ENCODE results near the gene PTRH2.

The PTRH2 gene

DNA sequence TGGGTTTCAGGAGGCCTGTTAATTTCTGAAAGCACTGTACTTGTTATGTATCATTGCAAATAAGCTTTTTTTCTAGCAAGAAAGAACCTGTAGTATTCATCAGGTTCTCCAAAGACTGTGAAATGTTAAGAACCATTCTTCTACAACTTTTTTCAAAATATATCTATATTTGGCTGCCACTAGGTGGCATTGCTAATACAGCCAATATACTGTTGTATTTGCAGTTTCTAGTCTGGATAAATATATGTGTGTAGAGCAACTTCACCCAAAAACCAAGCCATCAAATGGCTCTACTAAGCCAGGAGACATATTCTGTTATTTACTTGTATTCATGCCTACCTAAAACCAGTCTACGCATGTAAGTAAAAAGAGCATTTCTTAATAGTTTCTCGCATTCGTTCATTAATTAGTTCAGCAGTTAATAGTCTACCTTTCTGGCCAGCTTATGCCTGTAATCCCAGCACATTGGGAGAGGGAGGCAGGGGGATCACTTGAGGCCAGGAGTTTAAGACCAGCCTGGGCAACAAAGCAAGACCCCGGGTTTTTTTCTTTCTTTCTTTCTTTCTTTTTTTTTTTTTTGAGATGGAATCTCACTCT, 39.7 kb upstream of the PTRH2 start:
- Histone ChIP-seq H3K36me3 (ENCODE audit: control insufficient read depth, insufficient read depth, low read length) (no peaks in the 10 kb centered on the region), H3K27ac (ENCODE audit: insufficient read depth, low read length, poor library complexity, severe bottlenecking) (no peak overlapping the region), H3K4me1 (ENCODE audit: control insufficient read depth, insufficient read depth, low read length, poor library complexity, severe bottlenecking) (no peaks in the 10 kb centered on the region), H3K27me3 (replicated peaks; ENCODE audit: control insufficient read depth, insufficient read depth, low read length, poor library complexity, severe bottlenecking) (no peaks in the 10 kb centered on the region), H3K9me3 (ENCODE audit: control insufficient read depth, low read length) (no peaks in the 10 kb centered on the region), H3K4me3 (ENCODE audit: insufficient read depth, low read depth, low read length, poor library complexity, severe bottlenecking) (no peak overlapping the region)
- no peak for DNase-seq

DNA sequence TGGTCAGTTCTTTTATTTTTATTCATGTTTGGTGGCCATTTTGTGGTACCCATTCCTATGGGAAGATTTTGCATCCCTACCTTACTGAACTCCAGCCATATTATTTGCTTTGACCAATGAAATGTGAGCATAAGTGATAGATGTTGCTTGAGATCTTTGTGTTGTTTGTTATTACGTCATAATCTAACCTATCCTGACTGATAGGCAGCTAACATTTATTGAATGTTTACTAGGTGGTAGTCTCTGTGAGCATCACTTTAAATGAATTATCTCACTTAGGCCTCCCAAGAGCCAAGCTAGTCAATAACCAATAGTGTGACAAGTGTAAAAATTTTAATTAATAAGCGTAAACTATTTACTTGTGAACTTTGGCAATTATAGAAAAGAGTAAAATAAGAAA, 37.8 kb upstream of the PTRH2 start:
- Histone ChIP-seq H3K9me3 (ENCODE audit: control insufficient read depth, low read length) (no peaks in the 10 kb centered on the region), H3K4me3 (ENCODE audit: insufficient read depth, low read depth, low read length, poor library complexity, severe bottlenecking) (no peak overlapping the region), H3K27me3 (replicated peaks; ENCODE audit: control insufficient read depth, insufficient read depth, low read length, poor library complexity, severe bottlenecking) (no peaks in the 10 kb centered on the region), H3K36me3 (ENCODE audit: control insufficient read depth, insufficient read depth, low read length) (no peaks in the 10 kb centered on the region), H3K4me1 (ENCODE audit: control insufficient read depth, insufficient read depth, low read length, poor library complexity, severe bottlenecking) (no peaks in the 10 kb centered on the region), H3K27ac (ENCODE audit: insufficient read depth, low read length, poor library complexity, severe bottlenecking) (no peak overlapping the region)
- DNase-seq = no peak

DNA sequence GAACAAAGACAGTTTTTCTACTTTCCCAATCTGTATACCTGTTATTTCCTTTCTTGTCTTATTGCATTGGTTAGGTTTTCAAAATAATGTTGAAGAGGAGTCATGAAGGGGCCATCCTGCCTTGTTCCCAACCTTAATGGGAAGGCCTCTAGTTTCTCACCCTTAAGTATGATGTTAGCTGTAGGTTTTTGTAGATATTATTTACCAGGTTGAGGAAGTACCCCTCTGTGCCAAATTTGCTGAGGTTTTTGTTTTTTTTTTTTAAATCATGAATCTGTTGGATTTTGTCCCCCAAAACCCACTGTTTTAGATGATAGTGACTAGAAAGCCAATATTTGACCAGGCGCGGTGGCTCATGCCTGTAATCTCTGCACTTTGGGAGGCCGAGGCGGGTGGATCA, 36.6 kb upstream of the PTRH2 start:
- Histone ChIP-seq H3K36me3 (ENCODE audit: control insufficient read depth, insufficient read depth, low read length) (peaks cover 4% of the 10 kb centered on the region), H3K27ac (ENCODE audit: insufficient read depth, low read length, poor library complexity, severe bottlenecking) (no peak overlapping the region), H3K27me3 (replicated peaks; ENCODE audit: control insufficient read depth, insufficient read depth, low read length, poor library complexity, severe bottlenecking) (no peaks in the 10 kb centered on the region), H3K4me1 (ENCODE audit: control insufficient read depth, insufficient read depth, low read length, poor library complexity, severe bottlenecking) (no peaks in the 10 kb centered on the region), H3K4me3 (ENCODE audit: insufficient read depth, low read depth, low read length, poor library complexity, severe bottlenecking) (no peak overlapping the region), H3K9me3 (ENCODE audit: control insufficient read depth, low read length) (no peaks in the 10 kb centered on the region)
- DNase-seq = no peak

DNA sequence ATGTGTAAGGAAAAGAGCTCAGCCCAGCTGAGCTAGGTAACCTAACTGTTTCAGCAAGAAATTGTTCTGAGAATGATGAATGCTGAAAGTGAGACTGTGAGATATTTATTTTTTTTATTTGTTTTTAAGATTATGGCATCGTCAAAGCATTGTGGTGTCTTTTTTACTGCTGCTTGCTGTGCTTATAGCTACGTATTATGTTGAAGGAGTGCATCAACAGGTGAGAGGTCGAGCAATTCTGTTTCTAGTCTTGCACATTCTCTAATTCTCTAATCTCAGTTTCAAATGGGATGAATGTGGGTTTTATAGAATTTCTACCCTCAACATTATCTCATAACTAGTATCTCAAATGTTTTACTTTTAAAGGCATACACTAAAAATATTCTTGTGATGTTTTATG, 30.1 kb upstream of the PTRH2 start:
- DNase-seq = no peak
- H3K9me3 ChIP-seq (ENCODE audit: control insufficient read depth, low read length) = no peaks in the 10 kb centered on the region
- H3K4me1 ChIP-seq (ENCODE audit: control insufficient read depth, insufficient read depth, low read length, poor library complexity, severe bottlenecking) = no peaks in the 10 kb centered on the region
- peaks cover 20% of the 10 kb centered on the region for H3K36me3 ChIP-seq (ENCODE audit: control insufficient read depth, insufficient read depth, low read length)
- no peaks in the 10 kb centered on the region for H3K27me3 ChIP-seq (replicated peaks; ENCODE audit: control insufficient read depth, insufficient read depth, low read length, poor library complexity, severe bottlenecking)
- no peak overlapping the region for H3K4me3 ChIP-seq (ENCODE audit: insufficient read depth, low read depth, low read length, poor library complexity, severe bottlenecking)
- H3K27ac ChIP-seq (ENCODE audit: insufficient read depth, low read length, poor library complexity, severe bottlenecking) = no peak overlapping the region

DNA sequence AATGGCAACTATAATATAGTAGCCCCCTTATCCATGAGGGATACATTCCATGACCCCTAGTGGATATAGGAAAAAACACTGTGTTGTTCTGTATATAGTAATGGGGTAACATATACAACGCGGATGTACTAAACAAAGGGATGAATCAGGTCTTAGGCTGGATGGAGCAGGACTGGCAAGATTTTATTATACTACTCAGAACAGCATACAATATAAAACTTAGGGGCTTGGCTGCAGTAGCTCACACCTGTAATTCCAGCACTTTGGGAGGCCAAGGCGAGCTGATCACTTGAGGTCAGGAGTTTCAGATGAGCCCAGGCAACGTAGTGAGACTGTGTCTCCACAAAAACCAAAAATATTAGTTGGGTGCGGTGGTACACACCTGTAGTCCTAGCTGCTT, 27.0 kb upstream of the PTRH2 start:
- Histone ChIP-seq H3K4me3 (ENCODE audit: insufficient read depth, low read depth, low read length, poor library complexity, severe bottlenecking) (no peak overlapping the region), H3K27ac (ENCODE audit: insufficient read depth, low read length, poor library complexity, severe bottlenecking) (no peak overlapping the region), H3K4me1 (ENCODE audit: control insufficient read depth, insufficient read depth, low read length, poor library complexity, severe bottlenecking) (no peaks in the 10 kb centered on the region), H3K36me3 (ENCODE audit: control insufficient read depth, insufficient read depth, low read length) (peaks cover 20% of the 10 kb centered on the region), H3K9me3 (ENCODE audit: control insufficient read depth, low read length) (no peaks in the 10 kb centered on the region), H3K27me3 (replicated peaks; ENCODE audit: control insufficient read depth, insufficient read depth, low read length, poor library complexity, severe bottlenecking) (no peaks in the 10 kb centered on the region)
- DNase-seq = no peak

DNA sequence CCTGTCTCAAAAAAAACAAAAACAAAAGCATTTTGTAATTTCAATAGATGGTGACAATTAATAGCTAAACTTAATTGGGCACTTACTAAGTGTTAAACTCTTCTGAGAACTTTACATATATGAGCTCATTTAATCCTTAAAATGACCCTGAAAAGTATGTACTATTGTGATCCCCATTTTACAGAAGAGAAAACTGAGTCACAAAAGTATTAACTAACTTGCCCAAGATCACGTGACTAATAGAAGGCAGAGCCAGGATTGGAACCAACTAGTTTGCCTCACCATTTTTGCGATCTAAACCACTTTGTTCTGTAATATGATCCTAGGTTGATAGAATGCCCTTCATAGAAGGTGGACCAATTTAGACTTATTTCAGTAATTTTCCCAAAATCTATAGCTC, 26.5 kb upstream of the PTRH2 start:
- Histone ChIP-seq H3K4me1 (ENCODE audit: control insufficient read depth, insufficient read depth, low read length, poor library complexity, severe bottlenecking) (no peaks in the 10 kb centered on the region), H3K36me3 (ENCODE audit: control insufficient read depth, insufficient read depth, low read length) (peaks cover 15% of the 10 kb centered on the region), H3K9me3 (ENCODE audit: control insufficient read depth, low read length) (no peaks in the 10 kb centered on the region), H3K27me3 (replicated peaks; ENCODE audit: control insufficient read depth, insufficient read depth, low read length, poor library complexity, severe bottlenecking) (no peaks in the 10 kb centered on the region), H3K27ac (ENCODE audit: insufficient read depth, low read length, poor library complexity, severe bottlenecking) (no peak overlapping the region), H3K4me3 (ENCODE audit: insufficient read depth, low read depth, low read length, poor library complexity, severe bottlenecking) (no peak overlapping the region)
- DNase-seq = no peak

DNA sequence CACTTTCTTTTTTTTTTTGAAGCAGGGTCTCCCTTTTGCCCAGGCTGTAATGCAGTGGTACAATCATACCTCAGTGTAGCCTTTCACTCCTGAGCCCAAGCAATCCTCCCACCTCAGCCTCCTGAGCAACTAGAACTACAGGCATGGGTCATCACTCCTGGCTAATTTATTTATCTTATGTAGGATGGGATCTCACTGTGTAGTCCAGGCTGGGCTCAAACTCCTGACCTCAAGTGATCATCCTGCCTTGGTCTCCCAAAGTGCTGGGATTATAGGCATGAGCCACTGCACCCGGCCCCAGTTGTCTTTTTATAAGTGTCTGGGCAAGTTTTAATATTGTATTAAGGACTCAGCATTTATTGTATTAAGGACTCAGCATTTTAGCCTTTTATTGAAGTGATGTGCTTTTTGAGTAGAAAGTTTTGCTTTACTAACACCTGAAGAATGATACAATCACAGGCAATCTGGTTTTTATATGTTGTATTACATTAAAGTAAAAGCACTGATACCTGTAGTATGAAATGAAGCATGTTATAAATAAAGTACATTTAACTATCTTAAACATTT, 23.1 kb upstream of the PTRH2 start:
- no peaks in the 10 kb centered on the region for H3K9me3 ChIP-seq (ENCODE audit: control insufficient read depth, low read length)
- H3K4me1 ChIP-seq (ENCODE audit: control insufficient read depth, insufficient read depth, low read length, poor library complexity, severe bottlenecking) = no peaks in the 10 kb centered on the region
- H3K36me3 ChIP-seq (ENCODE audit: control insufficient read depth, insufficient read depth, low read length) = peaks cover 3% of the 10 kb centered on the region
- H3K4me3 ChIP-seq (ENCODE audit: insufficient read depth, low read depth, low read length, poor library complexity, severe bottlenecking) = no peak overlapping the region
- no peak for DNase-seq
- no peak overlapping the region for H3K27ac ChIP-seq (ENCODE audit: insufficient read depth, low read length, poor library complexity, severe bottlenecking)
- H3K27me3 ChIP-seq (replicated peaks; ENCODE audit: control insufficient read depth, insufficient read depth, low read length, poor library complexity, severe bottlenecking) = no peaks in the 10 kb centered on the region

DNA sequence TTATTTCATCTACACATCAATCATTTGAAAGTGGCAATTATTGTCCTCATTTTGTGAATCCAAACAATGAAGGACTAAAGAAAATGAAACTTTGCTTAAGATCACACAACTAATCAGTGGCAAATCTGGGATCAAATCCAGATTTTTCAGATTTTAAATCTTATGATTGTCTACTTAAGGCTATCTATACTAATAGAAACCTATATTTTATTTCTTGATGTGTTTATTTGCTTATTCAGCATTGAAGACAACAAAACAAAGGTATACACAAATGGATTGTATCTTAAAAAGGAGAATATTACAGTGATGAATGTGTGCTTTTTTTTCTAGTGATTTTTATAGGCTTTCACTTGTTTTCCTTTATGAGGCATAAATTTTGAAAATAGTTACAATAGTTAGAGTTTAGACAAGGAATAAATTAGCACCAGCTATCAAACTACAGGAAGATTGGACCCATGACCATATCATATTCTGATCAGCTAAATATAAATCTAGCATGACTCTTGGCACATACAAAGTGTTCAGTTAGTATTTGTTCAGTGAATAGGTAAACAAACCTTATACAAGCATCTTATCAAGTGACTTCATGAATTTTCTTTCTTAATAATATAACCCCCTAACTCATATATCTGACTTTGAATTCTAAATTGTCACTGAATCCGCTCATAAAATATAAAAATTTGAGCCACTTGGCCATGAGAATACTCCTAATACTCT, 20.7 kb upstream of the PTRH2 start:
- Histone ChIP-seq H3K36me3 (ENCODE audit: control insufficient read depth, insufficient read depth, low read length) (peaks cover 3% of the 10 kb centered on the region), H3K27me3 (replicated peaks; ENCODE audit: control insufficient read depth, insufficient read depth, low read length, poor library complexity, severe bottlenecking) (no peaks in the 10 kb centered on the region), H3K4me1 (ENCODE audit: control insufficient read depth, insufficient read depth, low read length, poor library complexity, severe bottlenecking) (no peaks in the 10 kb centered on the region), H3K4me3 (ENCODE audit: insufficient read depth, low read depth, low read length, poor library complexity, severe bottlenecking) (no peak overlapping the region), H3K27ac (ENCODE audit: insufficient read depth, low read length, poor library complexity, severe bottlenecking) (no peak overlapping the region), H3K9me3 (ENCODE audit: control insufficient read depth, low read length) (no peaks in the 10 kb centered on the region)
- DNase-seq = no peak

DNA sequence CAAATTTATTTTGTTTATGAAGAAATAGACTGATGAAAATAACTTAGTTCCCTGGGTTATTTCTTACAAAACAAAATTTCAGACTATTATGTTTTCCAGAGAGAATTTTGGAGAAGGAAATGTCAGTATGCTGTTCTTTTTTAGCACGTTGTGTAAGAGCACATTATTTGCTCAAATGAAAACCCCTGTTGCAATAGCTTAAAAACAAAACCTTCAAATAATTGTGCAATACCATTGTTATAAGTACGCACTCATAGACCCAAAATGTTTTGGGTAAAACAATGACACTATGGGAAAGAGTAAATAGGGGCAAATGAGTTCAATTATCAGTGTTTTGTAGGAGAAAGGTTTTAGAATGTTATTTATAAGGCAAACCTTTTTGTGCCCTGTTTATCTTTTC, 18.5 kb upstream of the PTRH2 start:
- Histone ChIP-seq H3K4me1 (ENCODE audit: control insufficient read depth, insufficient read depth, low read length, poor library complexity, severe bottlenecking) (no peaks in the 10 kb centered on the region), H3K27ac (ENCODE audit: insufficient read depth, low read length, poor library complexity, severe bottlenecking) (no peak overlapping the region)
- DNase-seq = no peak

DNA sequence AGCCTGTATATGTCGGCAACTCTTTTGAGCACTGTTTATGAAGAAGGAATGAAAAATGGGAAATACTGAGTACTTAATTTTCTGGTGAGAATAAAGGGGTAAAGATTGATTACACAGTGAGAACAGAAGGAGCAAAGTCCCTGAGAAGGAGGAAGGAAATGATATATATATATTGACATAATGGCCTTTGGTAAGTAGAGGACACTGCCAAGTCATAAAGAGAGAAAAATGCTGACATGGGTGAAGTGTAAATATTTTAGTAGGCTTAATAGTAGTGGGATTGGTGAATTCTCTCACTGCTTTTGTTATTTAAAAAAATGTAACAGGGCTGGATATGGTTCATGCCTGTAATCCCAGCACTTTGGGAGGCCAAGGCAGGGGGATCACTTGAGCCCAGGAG, 16.4 kb upstream of the PTRH2 start:
- Histone ChIP-seq H3K27ac (ENCODE audit: insufficient read depth, low read length, poor library complexity, severe bottlenecking) (no peak overlapping the region), H3K4me3 (ENCODE audit: insufficient read depth, low read depth, low read length, poor library complexity, severe bottlenecking) (no peak overlapping the region), H3K27me3 (replicated peaks; ENCODE audit: control insufficient read depth, insufficient read depth, low read length, poor library complexity, severe bottlenecking) (no peaks in the 10 kb centered on the region), H3K36me3 (ENCODE audit: control insufficient read depth, insufficient read depth, low read length) (peaks cover 4% of the 10 kb centered on the region), H3K4me1 (ENCODE audit: control insufficient read depth, insufficient read depth, low read length, poor library complexity, severe bottlenecking) (no peaks in the 10 kb centered on the region), H3K9me3 (ENCODE audit: control insufficient read depth, low read length) (no peaks in the 10 kb centered on the region)
- DNase-seq = no peak

More for the DNA sequence above, 18.5 kb upstream of the PTRH2 start:
- no peak overlapping the region for H3K4me3 ChIP-seq (ENCODE audit: insufficient read depth, low read depth, low read length, poor library complexity, severe bottlenecking)
- H3K9me3 ChIP-seq (ENCODE audit: control insufficient read depth, low read length) = no peaks in the 10 kb centered on the region
- peaks cover 4% of the 10 kb centered on the region for H3K36me3 ChIP-seq (ENCODE audit: control insufficient read depth, insufficient read depth, low read length)
- H3K27me3 ChIP-seq (replicated peaks; ENCODE audit: control insufficient read depth, insufficient read depth, low read length, poor library complexity, severe bottlenecking) = no peaks in the 10 kb centered on the region
